ENCODE data around the gene GPR107.
"Not testable (repeated sequence)": the region's sequence is repeated elsewhere in the genome, so short reads cannot be mapped to it uniquely, and the experiment has no call there.

GPR107 gene

DNA sequence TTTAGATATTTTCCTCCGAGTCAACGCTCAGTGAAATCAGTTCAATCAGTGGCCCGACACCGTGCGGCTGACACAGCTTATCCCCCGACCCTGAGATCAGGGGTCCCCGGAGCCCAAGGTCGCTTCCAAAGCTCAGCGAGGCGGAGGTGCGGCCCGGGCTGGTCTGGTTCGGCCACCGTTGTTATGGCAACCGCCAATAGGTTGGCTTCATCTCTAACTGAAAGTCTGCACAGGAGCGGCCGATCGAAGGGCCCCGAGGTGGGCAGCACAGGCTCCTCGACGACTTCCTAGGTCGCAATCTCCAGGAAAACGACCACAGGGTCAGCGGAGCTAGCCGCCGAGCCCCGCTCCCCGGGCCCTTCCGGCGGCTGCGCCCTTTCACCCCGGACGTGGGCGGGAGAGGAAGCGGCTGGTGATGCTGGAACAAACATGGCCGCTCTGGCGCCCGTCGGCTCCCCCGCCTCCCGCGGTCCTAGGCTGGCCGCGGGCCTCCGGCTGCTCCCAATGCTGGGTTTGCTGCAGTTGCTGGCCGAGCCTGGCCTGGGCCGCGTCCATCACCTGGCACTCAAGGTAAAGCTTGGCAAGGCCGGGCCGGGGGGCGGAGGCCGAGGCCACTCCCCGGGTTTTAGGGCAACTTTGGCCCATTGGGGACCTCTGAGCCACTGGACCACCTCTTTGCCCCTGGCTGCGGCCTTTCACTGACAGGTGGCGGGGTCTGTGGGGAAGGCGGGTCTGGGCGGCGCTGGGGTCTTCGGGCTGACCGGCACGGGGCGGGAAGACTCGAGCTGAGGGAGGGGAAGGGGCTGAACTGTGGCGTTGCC is at the start of gene GPR107:
Gene GPR107 (plus strand): TSS at position 403 of the 821 bp plus-strand sequence. CDS start 27 bp downstream, at position 430.
- in situ Hi-C loops (cut with MboI; ENCODE audit: low sequenced_read_pairs): no loop called here

GRCh38 chr9:130003943-130004552 is 49.7 kb upstream of the GPR107 start:
- in situ Hi-C loops (cut with MboI; ENCODE audit: low sequenced_read_pairs): no loop called here

DNA sequence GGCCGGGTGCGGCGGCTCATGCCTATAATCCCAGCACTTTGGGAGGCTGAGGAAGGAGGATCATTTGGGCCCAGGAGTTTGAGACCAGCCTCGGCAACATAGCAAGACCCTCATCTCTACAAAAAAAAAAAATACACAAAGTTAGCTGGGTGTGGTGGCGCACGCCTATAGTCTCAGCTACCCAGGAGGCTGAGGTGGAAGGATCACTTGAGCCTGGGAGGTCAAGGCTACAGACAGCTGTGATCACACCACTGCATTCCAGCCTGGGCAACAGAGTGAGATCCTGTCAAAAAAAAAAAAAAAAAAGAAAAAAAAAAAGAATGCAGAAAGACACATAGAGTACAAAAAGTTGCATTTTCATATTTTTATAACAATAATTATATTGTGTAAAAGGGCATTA is 46.8 kb upstream of the GPR107 start:
- in situ Hi-C loops (cut with MboI; ENCODE audit: low sequenced_read_pairs): not testable (repeated sequence)

GRCh38 chr9:130008538-130008937 is 45.2 kb upstream of the GPR107 start:
- in situ Hi-C loops (cut with MboI; ENCODE audit: low sequenced_read_pairs): no loop called here

DNA sequence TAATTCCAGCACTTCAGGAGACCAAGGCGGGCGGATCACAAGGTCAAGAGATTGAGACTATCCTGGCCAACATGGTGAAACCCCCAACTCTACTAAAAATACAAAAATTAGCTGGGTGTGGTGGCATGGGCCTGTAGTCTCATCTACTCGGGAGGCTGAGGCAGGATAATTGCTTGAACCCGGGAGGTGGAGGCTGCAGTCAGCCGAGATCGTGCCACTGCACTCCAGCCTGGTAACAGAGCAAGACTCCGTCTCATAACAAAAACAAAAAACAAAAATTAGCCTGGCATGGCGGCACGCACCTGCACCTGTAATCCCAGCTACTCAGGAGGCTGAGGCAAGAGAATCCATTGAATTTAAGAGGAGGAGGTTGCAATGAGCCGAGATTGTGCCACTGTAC is 44.2 kb upstream of the GPR107 start:
- in situ Hi-C loops (cut with MboI; ENCODE audit: low sequenced_read_pairs): not testable (repeated sequence)

DNA sequence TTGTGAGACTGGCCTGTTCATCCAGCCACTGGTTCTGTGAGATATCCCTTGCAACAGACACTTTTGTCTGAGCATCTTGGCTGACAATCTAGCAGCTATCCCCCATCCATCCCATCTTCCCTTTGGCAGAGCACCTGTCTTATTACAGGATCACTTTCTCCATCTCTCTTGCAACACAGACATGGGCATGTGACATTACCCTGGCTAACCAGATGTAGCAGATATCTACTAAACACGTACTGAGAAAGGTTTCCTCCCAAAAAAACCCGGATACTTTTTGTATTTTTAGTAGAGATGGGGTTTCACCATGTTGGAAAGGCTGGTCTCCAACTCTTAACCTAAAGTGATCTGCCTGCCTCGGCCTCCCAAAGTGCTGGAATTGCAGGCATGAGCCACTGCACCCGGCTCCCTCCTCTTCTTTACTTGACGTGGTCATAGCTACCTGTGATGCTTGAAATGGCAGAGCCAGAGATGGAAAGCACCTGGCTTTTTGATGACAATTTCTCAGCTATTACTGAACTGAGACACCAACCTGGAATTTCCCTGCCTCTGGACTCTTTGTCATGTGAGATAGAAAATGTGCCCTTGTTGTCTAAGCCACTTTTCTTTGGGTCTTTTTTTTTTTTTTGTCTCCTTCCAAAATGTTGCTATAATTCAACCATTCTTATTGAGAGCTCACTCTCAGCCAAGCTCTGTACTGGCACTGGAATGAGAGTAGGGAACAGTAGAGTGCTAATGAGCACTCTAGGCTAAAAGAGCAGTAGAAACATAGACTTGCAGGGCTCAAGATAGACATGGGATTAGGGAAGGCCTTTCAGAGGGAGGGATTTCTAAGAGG is 43.3 kb upstream of the GPR107 start:
- in situ Hi-C loops (cut with MboI; ENCODE audit: low sequenced_read_pairs): no loop called here

GRCh38 chr9:130013326-130013725 is 40.4 kb upstream of the GPR107 start:
- in situ Hi-C loops (cut with MboI; ENCODE audit: low sequenced_read_pairs): no loop called here

DNA sequence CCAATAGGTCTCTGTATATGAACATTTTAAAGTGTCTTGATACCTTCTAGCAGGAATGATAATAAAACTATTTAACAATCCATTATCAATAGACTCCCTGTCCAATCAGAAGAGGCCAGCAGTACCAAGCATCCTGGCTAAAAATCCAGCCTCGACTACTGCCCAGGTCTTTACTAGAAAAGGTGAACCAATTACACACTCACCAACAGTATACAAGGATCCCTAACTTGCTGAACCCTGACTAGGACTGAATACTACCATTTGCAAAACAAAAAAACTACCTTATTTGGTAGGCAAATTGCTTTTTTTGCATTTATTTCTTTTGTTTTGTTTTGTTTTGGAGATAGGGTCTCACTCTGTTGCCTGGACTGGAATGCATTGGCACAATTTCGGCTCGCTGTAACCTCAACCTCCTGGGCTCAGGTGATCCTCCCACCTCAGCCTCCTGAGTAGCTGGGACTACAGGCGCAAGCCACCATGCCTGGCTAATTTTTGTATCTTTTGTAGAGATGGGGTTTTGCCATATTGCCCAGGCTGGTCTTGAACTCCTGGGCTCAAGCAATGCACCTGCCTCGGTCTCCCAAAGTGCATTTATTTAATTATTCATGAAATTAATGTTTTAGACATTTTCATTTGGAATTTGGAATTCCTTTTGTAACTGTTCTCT is 38.2 kb upstream of the GPR107 start:
- in situ Hi-C loops (cut with MboI; ENCODE audit: low sequenced_read_pairs): no loop called here

- in situ Hi-C loops (cut with MboI; ENCODE audit: low sequenced_read_pairs): no loop called here
These were observed 36.6 kb upstream of the GPR107 start for GRCh38 chr9:130017076-130017475.

- in situ Hi-C loops (cut with MboI; ENCODE audit: low sequenced_read_pairs): not testable (repeated sequence)
These were observed 36.2 kb upstream of the GPR107 start for GRCh38 chr9:130017510-130017909.

- in situ Hi-C loops (cut with MboI; ENCODE audit: low sequenced_read_pairs): no loop called here
These were observed 35.4 kb upstream of the GPR107 start for GRCh38 chr9:130018265-130018664.

- in situ Hi-C loops (cut with MboI; ENCODE audit: low sequenced_read_pairs): no loop called here
These were observed 33.1 kb upstream of the GPR107 start for GRCh38 chr9:130020618-130021017.

DNA sequence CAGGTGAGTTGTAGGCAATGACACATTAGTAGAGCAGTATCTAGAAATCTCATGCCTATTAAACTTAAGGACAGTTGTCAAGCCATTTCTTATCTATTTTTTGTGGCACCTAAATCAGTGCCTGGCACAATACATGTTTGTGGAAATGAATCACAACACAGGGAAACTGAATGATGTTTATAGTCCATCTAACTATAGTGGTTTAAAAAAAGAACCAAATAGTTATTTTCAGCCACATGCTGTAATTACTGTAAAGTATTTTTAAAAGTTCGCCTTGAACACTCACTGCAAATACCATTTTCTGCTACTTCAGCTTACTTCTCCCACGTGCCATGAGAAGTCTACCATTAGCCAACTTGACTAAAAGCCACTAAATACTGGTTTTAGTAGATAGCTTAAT is 32.6 kb upstream of the GPR107 start:
- in situ Hi-C loops (cut with MboI; ENCODE audit: low sequenced_read_pairs): no loop called here

DNA sequence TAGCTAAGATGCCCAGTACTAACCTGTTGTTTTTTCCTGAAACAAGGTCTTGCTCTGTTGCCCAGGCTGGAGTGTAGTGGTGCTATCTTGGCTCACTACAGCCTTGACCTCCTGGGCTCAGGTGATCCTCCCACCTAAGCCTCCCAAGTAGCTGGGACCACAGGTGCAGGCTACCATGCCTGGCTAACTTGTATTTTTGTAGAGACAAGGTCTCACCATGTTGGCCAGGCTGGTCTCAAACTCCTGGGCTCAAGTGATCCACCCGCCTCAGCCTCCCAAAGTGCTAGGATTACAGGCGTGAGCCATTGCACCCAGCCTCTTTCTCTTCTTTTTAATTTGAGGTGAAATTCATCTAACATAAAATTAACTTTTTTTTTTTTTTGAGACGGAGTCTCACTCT is 31.9 kb upstream of the GPR107 start:
- in situ Hi-C loops (cut with MboI; ENCODE audit: low sequenced_read_pairs): not testable (repeated sequence)

DNA sequence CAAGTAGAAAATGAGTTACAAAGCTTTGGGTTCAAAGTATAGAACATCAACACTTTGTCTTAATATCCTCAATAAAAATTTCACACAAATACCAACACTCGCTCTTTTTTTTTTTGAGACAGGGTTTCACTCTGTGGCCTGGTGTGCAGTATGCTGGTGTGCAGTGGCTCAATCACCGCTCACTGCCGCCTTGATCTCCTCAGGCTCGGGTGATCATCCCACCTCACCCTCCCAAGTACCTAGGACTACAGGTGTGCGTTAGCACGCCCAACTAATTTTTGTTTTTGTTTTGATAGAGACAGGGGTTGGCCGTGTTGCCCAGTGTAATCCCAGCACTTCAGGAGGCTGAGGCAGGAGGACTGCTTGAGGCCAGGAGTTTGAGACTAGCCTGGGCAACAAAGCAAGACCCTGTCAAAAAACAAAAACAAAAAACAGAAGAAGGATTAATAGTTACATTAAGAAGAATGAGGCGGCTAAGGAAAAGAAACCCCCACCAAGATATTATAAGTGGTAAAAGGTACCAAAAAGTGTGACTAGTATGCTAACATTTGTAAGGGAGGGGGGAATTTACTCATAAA is 31.1 kb upstream of the GPR107 start:
- in situ Hi-C loops (cut with MboI; ENCODE audit: low sequenced_read_pairs): no loop called here

GRCh38 chr9:130023144-130023787 is 30.4 kb upstream of the GPR107 start:
- in situ Hi-C loops (cut with MboI; ENCODE audit: low sequenced_read_pairs): no loop called here

DNA sequence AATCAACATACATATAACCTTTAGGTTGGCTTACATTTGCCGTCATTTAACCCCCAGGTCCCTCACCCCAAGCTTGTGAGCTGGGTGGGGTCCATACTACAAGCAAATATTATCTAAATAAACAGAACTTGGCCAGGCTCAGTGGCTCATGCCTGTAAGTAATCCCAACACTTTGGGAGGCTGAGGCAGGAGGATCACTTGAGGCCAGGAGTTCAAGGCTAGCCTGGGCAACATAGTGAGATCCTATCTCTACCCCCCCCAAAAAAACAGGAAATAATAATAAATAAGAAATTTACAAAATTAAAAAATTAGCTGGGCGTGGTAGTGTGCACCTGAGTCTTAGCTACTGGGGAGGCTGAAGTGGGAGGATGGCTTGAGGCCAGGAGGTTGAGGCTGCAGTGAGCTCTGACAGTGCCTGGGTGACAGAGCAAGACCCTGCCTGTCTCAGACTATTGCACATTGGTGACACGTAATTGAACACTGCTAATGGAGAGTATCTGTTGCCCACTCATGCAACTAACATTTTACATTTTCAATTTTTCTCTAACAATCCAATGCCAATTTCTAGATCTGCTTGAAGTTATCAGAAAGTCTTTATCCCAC is 29.6 kb upstream of the GPR107 start:
- in situ Hi-C loops (cut with MboI; ENCODE audit: low sequenced_read_pairs): no loop called here

GRCh38 chr9:130024597-130024994 is 29.1 kb upstream of the GPR107 start:
- in situ Hi-C loops (cut with MboI; ENCODE audit: low sequenced_read_pairs): no loop called here

DNA sequence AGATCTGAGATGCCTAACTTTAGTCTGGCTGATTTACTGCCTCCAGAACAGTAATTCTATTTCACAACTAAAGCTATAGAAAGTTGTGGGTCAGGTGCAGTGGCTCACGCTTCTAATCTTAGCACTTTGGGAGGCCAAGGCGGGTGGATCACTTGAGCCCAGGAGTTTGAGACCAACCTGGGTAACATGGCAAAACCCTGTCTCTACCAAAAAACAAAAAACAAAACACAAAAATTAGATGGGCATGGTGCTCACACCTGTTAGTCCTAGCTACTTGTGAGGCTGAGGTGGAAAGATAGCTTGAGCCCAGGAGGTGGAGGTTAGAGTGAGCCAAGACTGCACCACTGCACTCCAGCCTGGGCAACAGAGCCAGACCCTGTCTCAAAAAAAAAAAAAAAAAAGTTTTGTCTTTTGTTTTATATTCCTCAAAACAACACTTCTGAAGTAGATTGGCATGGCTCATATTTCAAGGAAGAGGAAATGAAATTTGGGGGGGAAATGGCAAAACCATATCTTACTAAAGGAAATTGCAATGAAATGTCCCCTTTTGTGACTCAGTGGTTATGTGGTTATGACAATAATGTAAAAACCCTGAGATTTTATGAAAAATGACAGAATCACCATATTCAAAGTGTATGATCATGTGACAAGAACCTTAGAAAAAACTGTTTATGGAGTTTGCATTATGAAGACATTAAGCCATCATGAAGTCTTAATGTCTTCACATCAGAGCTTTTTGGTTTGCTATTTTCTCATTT is 26.9 kb upstream of the GPR107 start:
- in situ Hi-C loops (cut with MboI; ENCODE audit: low sequenced_read_pairs): no loop called here
